Measurements from ENCODE around the gene MANF. TPM values are rescaled to one million over a fixed set of nuclear protein-coding genes. Genes with fewer than 3 reads are reported as not detected.
A peak's percentile ranks its signal among the peaks of the same experiment; 100 is the strongest.

MANF gene
- total RNA-seq, 1 donor from 2014 or later = 46.2 TPM

GRCh38 chr3:51408021-51408420, 22.9 kb downstream of the MANF start:
- intact Hi-C loops (cut with micrococcal nuclease) = no loop called here

GRCh38 chr3:51408813-51409212, 23.7 kb downstream of the MANF start:
- DNase-seq (no peak), ATAC-seq (no peak)
- intact Hi-C loops (cut with micrococcal nuclease) = no loop called here

More at GRCh38 chr3:51408021-51408420, 22.9 kb downstream of the MANF start:
- DNase-seq (no peak), ATAC-seq (no peak)

GRCh38 chr3:51422211-51422610, 37.1 kb downstream of the MANF start:
- DNase-seq (no peak), ATAC-seq (no peak)
- intact Hi-C loops (cut with micrococcal nuclease) = no loop called here

GRCh38 chr3:51426921-51427320, 41.8 kb downstream of the MANF start:
- DNase-seq (no peak), ATAC-seq (no peak)
- intact Hi-C loops (cut with micrococcal nuclease) = no loop called here

- ATAC-seq (no peak), DNase-seq (no peak)
- intact Hi-C loops (cut with micrococcal nuclease) = no loop called here
Observed at GRCh38 chr3:51429138-51429537, 44.0 kb downstream of the MANF start.

- ATAC-seq = no peak
- intact Hi-C loops (cut with micrococcal nuclease) = no loop called here
- no peak for DNase-seq
Observed at GRCh38 chr3:51434110-51434509, 49.0 kb downstream of the MANF start.

- ATAC-seq (peak; percentile 79), DNase-seq (no peak)
- intact Hi-C loops (cut with micrococcal nuclease) = no loop called here
Observed at GRCh38 chr3:51434746-51435327, 49.7 kb downstream of the MANF start.

GRCh38 chr3:51436998-51437639, 52.0 kb downstream of the MANF start:
- intact Hi-C loops (cut with micrococcal nuclease) = no loop called here
- ATAC-seq = no peak
- DNase-seq = no peak

Other genes with a start within 250 kb of the MANF start
- gene RBM15B, start 6.0 kb downstream of the MANF start, total RNA-seq = 12.6 TPM
- gene DCAF1, start 114.7 kb downstream of the MANF start, total RNA-seq = 14.8 TPM
- gene RAD54L2, start 153.4 kb downstream of the MANF start, total RNA-seq = 10.4 TPM